WERI-Rb-1 (cell line): ENCODE measurements around the gene DENND1B.
"Not testable (repeated sequence)": the region's sequence is repeated elsewhere in the genome, so short reads cannot be mapped to it uniquely, and the experiment has no call there.

Experiments used
- DNase-seq: peaks from one replicate; pipeline ENCODE4 v3.0.0-alpha.2; 2020
- H3K27ac ChIP-seq: fragments of 250-450 bp; sonication (Bioruptor Pico); 2 replicates; pipeline ENCODE4 v1.5.1; 2020; ENCODE audit warnings: mild to moderate bottlenecking, moderate library complexity
- H3K27me3 ChIP-seq: fragments of 250-450 bp; sonication (Bioruptor Pico); 2 replicates; pipeline ENCODE4 v1.5.1; 2021; ENCODE audit warnings: mild to moderate bottlenecking, low read depth, moderate library complexity; ENCODE audit not compliant: insufficient read depth, severe bottlenecking
- H3K36me3 ChIP-seq: fragments of 250-450 bp; sonication (Bioruptor Pico); 2 replicates; pipeline ENCODE4 v1.5.1; 2020; ENCODE audit warnings: mild to moderate bottlenecking, moderate library complexity
- H3K4me3 ChIP-seq: 2 replicates; pipeline ENCODE4 v1.5.1; 2011; ENCODE audit warnings: low read depth, mild to moderate bottlenecking, control low read depth, low read length
- H3K9me3 ChIP-seq: fragments of 250-450 bp; sonication (Bioruptor Pico); 2 replicates; pipeline ENCODE4 v1.5.1; 2021; ENCODE audit warnings: mild to moderate bottlenecking, moderate library complexity; ENCODE audit not compliant: severe bottlenecking
- CTCF ChIP-seq: IDR thresholded peaks from 2 replicates; pipeline ENCODE4 v1.5.1; 2011; ENCODE audit warnings: low read depth, mild to moderate bottlenecking, control low read depth, inconsistent platforms, low read length

DENND1B gene

GRCh38 chr1:197768014-197768805, 7.1 kb downstream of the DENND1B start:
- H3K27ac ChIP-seq: no peak overlapping the region
- no peak for DNase-seq
- no peak overlapping the region for H3K4me3 ChIP-seq
- peaks cover 24% of the 10 kb centered on the region; the same call in 1 of the 2 replicates for H3K36me3 ChIP-seq
- no peak for TF ChIP-seq CTCF
- no peaks in the 10 kb centered on the region for H3K9me3 ChIP-seq
- no peaks in the 10 kb centered on the region for H3K27me3 ChIP-seq

- H3K27me3 ChIP-seq: no peaks in the 10 kb centered on the region
- DNase-seq: no peak
- no peak overlapping the region for H3K27ac ChIP-seq
- H3K36me3 ChIP-seq: peaks cover 5% of the 10 kb centered on the region; the same call in 1 of the 2 replicates
- H3K9me3 ChIP-seq: no peaks in the 10 kb centered on the region
- H3K4me3 ChIP-seq: no peak overlapping the region
- no peak for TF ChIP-seq CTCF
Measured at GRCh38 chr1:197763769-197764168, 11.5 kb downstream of the DENND1B start.

GRCh38 chr1:197763307-197763706, 12.0 kb downstream of the DENND1B start:
- DNase-seq: no peak
- no peak overlapping the region for H3K27ac ChIP-seq
- H3K9me3 ChIP-seq: no peaks in the 10 kb centered on the region
- TF ChIP-seq CTCF: no peak
- peaks cover 5% of the 10 kb centered on the region; the same call in 1 of the 2 replicates for H3K36me3 ChIP-seq
- no peaks in the 10 kb centered on the region for H3K27me3 ChIP-seq
- no peak overlapping the region for H3K4me3 ChIP-seq

- Histone ChIP-seq H3K9me3 (no peaks in the 10 kb centered on the region), H3K27ac (no peak overlapping the region), H3K27me3 (no peaks in the 10 kb centered on the region), H3K4me3 (no peak overlapping the region), H3K36me3 (peaks cover 5% of the 10 kb centered on the region; the same call in 1 of the 2 replicates)
- no peak for DNase-seq
- TF ChIP-seq CTCF: no peak
Measured at GRCh38 chr1:197761654-197762053, 13.6 kb downstream of the DENND1B start.

GRCh38 chr1:197755553-197755952, 19.7 kb downstream of the DENND1B start:
- not testable (repeated sequence) for H3K9me3 ChIP-seq, DNase-seq

GRCh38 chr1:197752652-197753164, 22.6 kb downstream of the DENND1B start:
- H3K27me3 ChIP-seq, H3K4me3 ChIP-seq, H3K36me3 ChIP-seq, H3K27ac ChIP-seq, DNase-seq, H3K9me3 ChIP-seq: not testable (repeated sequence)

More at GRCh38 chr1:197755553-197755952, 19.7 kb downstream of the DENND1B start:
- not testable (repeated sequence) for H3K27ac ChIP-seq, H3K4me3 ChIP-seq, H3K36me3 ChIP-seq, H3K27me3 ChIP-seq
